GM21529 (cell line): ENCODE results near the gene NF1.
A peak's percentile ranks its signal among the peaks of the same experiment; 100 is the strongest.
"Not testable (repeated sequence)": the region's sequence is repeated elsewhere in the genome, so short reads cannot be mapped to it uniquely, and the experiment has no call there.

Source experiments
- ATAC-seq: cut with Tn5 transposase; IDR thresholded peaks from one replicate; pipeline ENCODE4 v1.9.1; 2021; ENCODE audit not compliant: unreplicated experiment

Gene NF1

GRCh38 chr17:31289790-31290189, 195.0 kb downstream of the NF1 start:
- no peak for ATAC-seq

GRCh38 chr17:31291820-31292219, 197.0 kb downstream of the NF1 start:
- ATAC-seq: no peak

- no peak for ATAC-seq
These were observed 198.8 kb downstream of the NF1 start for GRCh38 chr17:31293581-31293980.

- ATAC-seq: no peak
These were observed 199.5 kb downstream of the NF1 start for GRCh38 chr17:31294231-31294630.

- no peak for ATAC-seq
These were observed 200.2 kb downstream of the NF1 start for GRCh38 chr17:31294820-31295488.

GRCh38 chr17:31295489-31295871, 200.7 kb downstream of the NF1 start:
- ATAC-seq: no peak

GRCh38 chr17:31296142-31296541, 201.4 kb downstream of the NF1 start:
- no peak for ATAC-seq

- no peak for ATAC-seq
These were observed 202.3 kb downstream of the NF1 start, which contains the start of gene OMG for GRCh38 chr17:31297090-31297489. Gene OMG (minus strand): TSS chr17:31297239. CDS start chr17:31296331, 908 bp downstream.

GRCh38 chr17:31299624-31300023, 204.8 kb downstream of the NF1 start:
- ATAC-seq: no peak

- ATAC-seq: no peak
These were observed 212.9 kb downstream of the NF1 start for GRCh38 chr17:31307640-31308039.

- no peak for ATAC-seq
These were observed 213.9 kb downstream of the NF1 start for GRCh38 chr17:31308372-31309334.

GRCh38 chr17:31309556-31309955, 214.8 kb downstream of the NF1 start:
- ATAC-seq: peak; percentile 35

GRCh38 chr17:31310260-31310659, 215.5 kb downstream of the NF1 start:
- ATAC-seq: no peak

- ATAC-seq: no peak
These were observed 216.1 kb downstream of the NF1 start for GRCh38 chr17:31310886-31311285.

GRCh38 chr17:31311526-31311925, 216.7 kb downstream of the NF1 start:
- ATAC-seq: no peak

GRCh38 chr17:31312223-31312622, 217.4 kb downstream of the NF1 start:
- not testable (repeated sequence) for ATAC-seq

GRCh38 chr17:31313982-31314781, 219.4 kb downstream of the NF1 start, which contains the start of gene EVI2B:
Gene EVI2B (minus strand): TSS chr17:31314054. CDS start chr17:31305609, 8,445 bp downstream.
- ATAC-seq: no peak

- no peak for ATAC-seq
These were observed 220.0 kb downstream of the NF1 start for GRCh38 chr17:31314782-31315100.

- peak; percentile 42 for ATAC-seq
These were observed 223.6 kb downstream of the NF1 start for GRCh38 chr17:31318298-31318801.

GRCh38 chr17:31318851-31319661, 224.3 kb downstream of the NF1 start:
- peak; percentile 28 for ATAC-seq
